ENCODE measurements around the gene KIF23. TPM values are rescaled to one million over a fixed set of nuclear protein-coding genes. Genes with fewer than 3 reads are reported as not detected.

Gene KIF23
- total RNA-seq, 1 experiment from 2014 or later = 87.8 TPM

- ATAC-seq (no peak), DNase-seq (ENCODE audit: low spot score) (no peak)
- H3K9me3 Mint-ChIP-seq = no peaks in the 10 kb centered on the region
- POLR2A ChIA-PET = no interaction called here
- no peak overlapping the region for H3K27ac Mint-ChIP-seq
- no peak for TF ChIP-seq SMAD4 (CRISPR knock-in tag; IDR thresholded peaks at IDR 0.05)
- no peak for TF ChIP-seq CREB1 (CRISPR knock-in tag; IDR thresholded peaks at IDR 0.05)
- no peak for TF ChIP-seq KAT7 (CRISPR knock-in tag; IDR thresholded peaks at IDR 0.05; ENCODE audit: borderline replicate concordance)
- no peak for TF ChIP-seq HMGA2 (CRISPR knock-in tag; IDR thresholded peaks at IDR 0.05)
- no peak for TF ChIP-seq JAZF1 (CRISPR knock-in tag; IDR thresholded peaks at IDR 0.05)
- no peak for TF ChIP-seq FOXP1 (CRISPR knock-in tag; IDR thresholded peaks at IDR 0.05; ENCODE audit: borderline replicate concordance)
- no peak for TF ChIP-seq E2F1 (CRISPR knock-in tag; IDR thresholded peaks at IDR 0.05)
- no peak for TF ChIP-seq AFF4 (CRISPR knock-in tag; IDR thresholded peaks at IDR 0.05; ENCODE audit: borderline replicate concordance)
- H3K4me1 Mint-ChIP-seq = no peaks in the 10 kb centered on the region
- H3K27me3 Mint-ChIP-seq (ENCODE audit: low read depth) = no peaks in the 10 kb centered on the region
- CTCF ChIA-PET = interaction anchor here (0.6 kb wide), 1 partner anchor 223 kb away, joined by 8 read pairs; no protein-coding TSS in a partner anchor
- H3K4me3 Mint-ChIP-seq = no peak overlapping the region
- H3K36me3 Mint-ChIP-seq = peaks cover 87% of the 10 kb centered on the region
Observed at GRCh38 chr15:69443032-69443611, 29.0 kb downstream of the KIF23 start.

- H3K27ac Mint-ChIP-seq = no peak overlapping the region
- ChIA-PET POLR2A (no interaction called here), CTCF (no interaction called here)
- H3K4me3 Mint-ChIP-seq = no peak overlapping the region
- H3K9me3 Mint-ChIP-seq = no peaks in the 10 kb centered on the region
- H3K4me1 Mint-ChIP-seq = no peaks in the 10 kb centered on the region
- peaks cover 77% of the 10 kb centered on the region for H3K36me3 Mint-ChIP-seq
- H3K27me3 Mint-ChIP-seq (ENCODE audit: low read depth) = no peaks in the 10 kb centered on the region
- ATAC-seq = no peak
- TF ChIP-seq RELA (CRISPR knock-in tag; IDR thresholded peaks at IDR 0.05; ENCODE audit: borderline replicate concordance) (no peak), ZBTB21 (CRISPR knock-in tag; IDR thresholded peaks at IDR 0.05; ENCODE audit: borderline replicate concordance) (no peak), ZNF671 (CRISPR knock-in tag; IDR thresholded peaks at IDR 0.05) (no peak), GTF2I (CRISPR knock-in tag; conservative IDR thresholded peaks at IDR 0.05) (no peak), FOXJ3 (CRISPR knock-in tag; IDR thresholded peaks at IDR 0.05; ENCODE audit: borderline replicate concordance) (no peak), NR1H2 (CRISPR knock-in tag; IDR thresholded peaks at IDR 0.05) (no peak), KAT7 (CRISPR knock-in tag; IDR thresholded peaks at IDR 0.05; ENCODE audit: borderline replicate concordance) (no peak), SMAD3 (CRISPR knock-in tag; IDR thresholded peaks at IDR 0.05; ENCODE audit: borderline replicate concordance) (no peak), ATF1 (CRISPR knock-in tag; IDR thresholded peaks at IDR 0.05) (no peak), ZNF138 (CRISPR knock-in tag; conservative IDR thresholded peaks at IDR 0.05) (no peak), ZBTB43 (CRISPR knock-in tag; IDR thresholded peaks at IDR 0.05) (no peak), MYBL2 (CRISPR knock-in tag; IDR thresholded peaks at IDR 0.05) (no peak), ESRRA (CRISPR knock-in tag; IDR thresholded peaks at IDR 0.05; ENCODE audit: borderline replicate concordance) (no peak), ZMAT4 (CRISPR knock-in tag; IDR thresholded peaks at IDR 0.05) (no peak), ARID4B (CRISPR knock-in tag; IDR thresholded peaks at IDR 0.05; ENCODE audit: borderline replicate concordance) (no peak), ZNF423 (CRISPR knock-in tag; IDR thresholded peaks at IDR 0.05) (no peak)
- DNase-seq (ENCODE audit: low spot score) = no peak
Observed at GRCh38 chr15:69444686-69445085, 30.5 kb downstream of the KIF23 start.
